ENCODE results near the gene UBP1. TPM values are rescaled to one million over a fixed set of nuclear protein-coding genes. Genes with fewer than 3 reads are reported as not detected.

Gene UBP1
- total and polyA plus RNA-seq, 9 of the 15 experiments (the other 6 are each of a cell fraction or from before 2014, with no cell fraction given) = 13.6 to 143 (median 79.6) TPM

GRCh38 chr3:33441225-33441976 is 1.2 kb upstream of the UBP1 start (continued):
- peak; percentile 24; the same call in 1 of the 2 replicates for TF ChIP-seq CBFA2T3 (IDR thresholded peaks at IDR 0.05)
- peak; percentile 10; the same call in 1 of the 2 replicates for TF ChIP-seq HMBOX1 (IDR thresholded peaks at IDR 0.05)
- TF ChIP-seq NFRKB (IDR thresholded peaks at IDR 0.05; ENCODE audit: low read depth) = peak; percentile 92
- TF ChIP-seq OTX1 (CRISPR knock-in tag; IDR thresholded peaks at IDR 0.05) = no peak
- TF ChIP-seq E4F1 (CRISPR knock-in tag; IDR thresholded peaks at IDR 0.05; ENCODE audit: borderline replicate concordance) = no peak
- no peak for TF ChIP-seq LARP7 (IDR thresholded peaks at IDR 0.05)
- TF ChIP-seq ESRRB (CRISPR knock-in tag; IDR thresholded peaks at IDR 0.05; ENCODE audit: borderline replicate concordance) = no peak
- TF ChIP-seq RCOR1 (IDR thresholded peaks at IDR 0.05; ENCODE audit: borderline replicate concordance in 1 of 2, low read depth in 2 of 2, low read length in 2 of 2) = peak in 1 of 2 experiments; percentile 27; a peak in 1 of 4 replicates
- TF ChIP-seq MAZ (CRISPR knock-in tag; conservative IDR thresholded peaks at IDR 0.05 in 1 of 2, IDR thresholded peaks at IDR 0.05 in 1 of 2) = 0 out of 4 replicates have a peak, but pooled peaks of 1 of the 2 experiments have one; percentile 16
- peak; percentile 77 for TF ChIP-seq POLR2H (tag; IDR thresholded peaks at IDR 0.05; ENCODE audit: low read depth)
- TF ChIP-seq, protein P1, sequence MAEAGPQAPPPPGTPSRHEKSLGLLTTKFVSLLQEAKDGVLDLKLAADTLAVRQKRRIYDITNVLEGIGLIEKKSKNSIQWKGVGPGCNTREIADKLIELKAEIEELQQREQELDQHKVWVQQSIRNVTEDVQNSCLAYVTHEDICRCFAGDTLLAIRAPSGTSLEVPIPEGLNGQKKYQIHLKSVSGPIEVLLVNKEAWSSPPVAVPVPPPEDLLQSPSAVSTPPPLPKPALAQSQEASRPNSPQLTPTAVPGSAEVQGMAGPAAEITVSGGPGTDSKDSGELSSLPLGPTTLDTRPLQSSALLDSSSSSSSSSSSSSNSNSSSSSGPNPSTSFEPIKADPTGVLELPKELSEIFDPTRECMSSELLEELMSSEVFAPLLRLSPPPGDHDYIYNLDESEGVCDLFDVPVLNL (CRISPR knock-in tag; IDR thresholded peaks at IDR 0.05; ENCODE audit: low read depth) = no peak
- no peak for TF ChIP-seq HEY1 (CRISPR knock-in tag; IDR thresholded peaks at IDR 0.05; ENCODE audit: borderline replicate concordance)
- TF ChIP-seq ELF4 (CRISPR knock-in tag; IDR thresholded peaks at IDR 0.05) = no peak
- no peak for TF ChIP-seq E2F3 (CRISPR knock-in tag; IDR thresholded peaks at IDR 0.05)
- TF ChIP-seq, protein P2, sequence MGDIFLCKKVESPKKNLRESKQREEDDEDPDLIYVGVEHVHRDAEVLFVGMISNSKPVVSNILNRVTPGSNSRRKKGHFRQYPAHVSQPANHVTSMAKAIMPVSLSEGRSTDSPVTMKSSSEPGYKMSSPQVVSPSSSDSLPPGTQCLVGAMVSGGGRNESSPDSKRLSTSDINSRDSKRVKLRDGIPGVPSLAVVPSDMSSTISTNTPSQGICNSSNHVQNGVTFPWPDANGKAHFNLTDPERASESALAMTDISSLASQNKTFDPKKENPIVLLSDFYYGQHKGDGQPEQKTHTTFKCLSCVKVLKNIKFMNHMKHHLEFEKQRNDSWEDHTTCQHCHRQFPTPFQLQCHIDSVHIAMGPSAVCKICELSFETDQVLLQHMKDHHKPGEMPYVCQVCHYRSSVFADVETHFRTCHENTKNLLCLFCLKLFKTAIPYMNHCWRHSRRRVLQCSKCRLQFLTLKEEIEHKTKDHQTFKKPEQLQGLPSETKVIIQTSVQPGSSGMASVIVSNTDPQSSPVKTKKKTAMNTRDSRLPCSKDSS (IDR thresholded peaks at IDR 0.05; ENCODE audit: low read depth, partially characterized antibody) = no peak
- TF ChIP-seq SMARCA5 (IDR thresholded peaks at IDR 0.05) = peak; percentile 49; the same call in 1 of the 2 replicates
- no peak for TF ChIP-seq EP400 (IDR thresholded peaks at IDR 0.05)
- TF ChIP-seq KDM1A (IDR thresholded peaks at IDR 0.05) = peak; percentile 35 to 60; a peak in 1 of 4 replicates
- TF ChIP-seq UBTF (IDR thresholded peaks at IDR 0.05; ENCODE audit: borderline replicate concordance in 1 of 2, low read depth in 2 of 2, low read length in 2 of 2) = peak; percentile 14 to 36; a peak in 1 of 4 replicates
